Tibial nerve (tissue), 4 donors: ENCODE measurements around the gene CHSY1. TPM values are rescaled to one million over a fixed set of nuclear protein-coding genes. Genes with fewer than 3 reads are reported as not detected.

Experiments
- DNase-seq, 2 donors: peaks; one replicate each; pipeline ENCODE4 v3.0.0-alpha.2; 2019; ENCODE audit warnings: low spot score in 2 of 2
- H3K27ac ChIP-seq, 4 donors: fragments of 200-600 bp; sonication (generic) in 3 of 4; one replicate each; pipeline ENCODE4 v1.5.1; 2017 to 2019; ENCODE audit warnings: mild to moderate bottlenecking in 1 of 4
- H3K27me3 ChIP-seq, 2 donors: fragments of 200-600 bp; sonication (generic) in 1 of 2; one replicate each; pipeline versions ENCODE4 v1.5.1 to v1.6.0; 2017 to 2019
- H3K36me3 ChIP-seq, 3 donors: fragments of 200-600 bp; sonication (generic); one replicate each; pipeline ENCODE4 v1.5.1; 2018 to 2019
- H3K4me1 ChIP-seq, 4 donors: fragments of 200-600 bp; sonication (generic) in 3 of 4; one replicate each; pipeline ENCODE4 v1.5.1; 2017 to 2019
- H3K4me3 ChIP-seq, 4 donors: fragments of 200-600 bp; sonication (generic) in 3 of 4; one replicate each; pipeline ENCODE4 v1.5.1; 2017 to 2019; ENCODE audit warnings: mild to moderate bottlenecking in 1 of 4, moderate library complexity in 1 of 4
- H3K9me3 ChIP-seq, 4 donors: fragments of 200-600 bp; sonication (generic) in 3 of 4; one replicate each; pipeline ENCODE4 v1.5.1; 2017 to 2019
- CTCF ChIP-seq, 5 experiments: fragments of 200-600 bp in 3 of 5; fragments of 450-650 bp in 2 of 5; sonication (generic) in 3 of 5; IDR thresholded peaks; one replicate each; pipeline ENCODE4 v1.5.1; 2016 to 2019; ENCODE audit warnings: antibody characterized with exemption in 5 of 5, mild to moderate bottlenecking in 3 of 5, moderate library complexity in 2 of 5
- EP300 ChIP-seq, 2 donors: sonication (generic); formaldehyde crosslinking; IDR thresholded peaks; one replicate each; pipeline ENCODE4 v1.6.1; 2017; ENCODE audit warnings: antibody characterized with exemption in 2 of 2, mild to moderate bottlenecking in 1 of 2
- POLR2A ChIP-seq, 2 donors: fragments of 450-650 bp; IDR thresholded peaks; one replicate each; pipeline ENCODE4 v1.6.1; 2017; ENCODE audit warnings: antibody characterized with exemption in 2 of 2, mild to moderate bottlenecking in 2 of 2, moderate library complexity in 2 of 2
- WGBS, 2 donors: methylation state at CpG; one replicate each; pipeline ENCODE4 v1.1.5; 2018; 5-methylcytosine and 5-hydroxymethylcytosine counted together
- total RNA-seq, 4 donors: library from RNA; depleted of rRNA; stranded (reverse); fragments of >200 nt; gene quantifications; one replicate each; pipeline ENCODE4 v1.1.0, GENCODE V29; 2016

CHSY1 gene
- total RNA-seq, 4 donors from 2014 or later: 22.0 to 29.7 (median 24.6) TPM

GRCh38 chr15:101148881-101149664 lies 102.8 kb downstream of the CHSY1 start:
- no peak overlapping the region for H3K27ac ChIP-seq
- H3K27me3 ChIP-seq: no peaks in the 10 kb centered on the region
- no peak overlapping the region for H3K4me3 ChIP-seq
- H3K9me3 ChIP-seq: no peaks in the 10 kb centered on the region
- DNase-seq: no peak
- peaks cover 0 to 10% (median 4%) of the 10 kb centered on the region in 4 donors for H3K4me1 ChIP-seq
- WGBS, 2 donors: 72 to 84% methylated on average over 13 of the region's 13 CpGs
- TF ChIP-seq EP300 (IDR thresholded peaks at IDR 0.05) (no peak), POLR2A (IDR thresholded peaks at IDR 0.05) (no peak), CTCF (IDR thresholded peaks at IDR 0.05) (no peak)
- H3K36me3 ChIP-seq: no peaks in the 10 kb centered on the region

GRCh38 chr15:101148166-101148880 lies 103.5 kb downstream of the CHSY1 start:
- Histone ChIP-seq H3K36me3 (no peaks in the 10 kb centered on the region), H3K27ac (no peak overlapping the region), H3K4me3 (no peak overlapping the region), H3K9me3 (no peaks in the 10 kb centered on the region), H3K4me1 (peaks cover 0 to 10% (median 4%) of the 10 kb centered on the region in 4 donors), H3K27me3 (no peaks in the 10 kb centered on the region)
- TF ChIP-seq EP300 (IDR thresholded peaks at IDR 0.05): no peak
- TF ChIP-seq CTCF (IDR thresholded peaks at IDR 0.05): no peak
- TF ChIP-seq POLR2A (IDR thresholded peaks at IDR 0.05): no peak
- WGBS, 2 donors: 58 to 76% methylated on average over 17 of the region's 17 CpGs
- no peak for DNase-seq

GRCh38 chr15:101147181-101147580 lies 104.7 kb downstream of the CHSY1 start:
- no peaks in the 10 kb centered on the region for H3K9me3 ChIP-seq
- DNase-seq: no peak
- TF ChIP-seq POLR2A (IDR thresholded peaks at IDR 0.05) (no peak), CTCF (IDR thresholded peaks at IDR 0.05) (no peak), EP300 (IDR thresholded peaks at IDR 0.05) (no peak)
- WGBS, 2 donors: 74% methylated on average over 5 of the region's 5 CpGs
- no peak overlapping the region for H3K4me3 ChIP-seq
- H3K27me3 ChIP-seq: no peaks in the 10 kb centered on the region
- H3K27ac ChIP-seq: no peak overlapping the region
- H3K4me1 ChIP-seq: peaks cover 0 to 10% (median 4%) of the 10 kb centered on the region in 4 donors
- no peaks in the 10 kb centered on the region for H3K36me3 ChIP-seq

GRCh38 chr15:101146118-101146702 lies 105.6 kb downstream of the CHSY1 start:
- Histone ChIP-seq H3K27me3 (no peaks in the 10 kb centered on the region), H3K36me3 (no peaks in the 10 kb centered on the region), H3K4me3 (no peak overlapping the region), H3K9me3 (no peaks in the 10 kb centered on the region), H3K27ac (no peak overlapping the region), H3K4me1 (peaks cover 0 to 10% (median 4%) of the 10 kb centered on the region in 4 donors)
- no peak for DNase-seq
- 97 to 99% methylated on average over 8 of the region's 8 CpGs for WGBS, 2 donors
- TF ChIP-seq POLR2A (IDR thresholded peaks at IDR 0.05): no peak

GRCh38 chr15:101145362-101145761 lies 106.5 kb downstream of the CHSY1 start:
- peaks cover 0 to 10% (median 4%) of the 10 kb centered on the region in 4 donors for H3K4me1 ChIP-seq
- H3K36me3 ChIP-seq: no peaks in the 10 kb centered on the region
- H3K27me3 ChIP-seq: no peaks in the 10 kb centered on the region
- DNase-seq: no peak
- TF ChIP-seq POLR2A (IDR thresholded peaks at IDR 0.05): no peak
- no peak for TF ChIP-seq EP300 (IDR thresholded peaks at IDR 0.05)
- TF ChIP-seq CTCF (IDR thresholded peaks at IDR 0.05): no peak
- no peak overlapping the region for H3K4me3 ChIP-seq
- no peak overlapping the region for H3K27ac ChIP-seq
- WGBS, 2 donors: 66 to 70% methylated on average over 4 of the region's 4 CpGs
- no peaks in the 10 kb centered on the region for H3K9me3 ChIP-seq
